NCI-H226 (cell line): Measurements from ENCODE around the gene GATA5.

Experiments used
- DNase-seq: peaks from one replicate; pipeline ENCODE4 v3.0.0-alpha.2; 2015

GATA5 gene

GRCh38 chr20:62470459-62470858, 5.3 kb downstream of the GATA5 start:
- DNase-seq = no peak

DNA sequence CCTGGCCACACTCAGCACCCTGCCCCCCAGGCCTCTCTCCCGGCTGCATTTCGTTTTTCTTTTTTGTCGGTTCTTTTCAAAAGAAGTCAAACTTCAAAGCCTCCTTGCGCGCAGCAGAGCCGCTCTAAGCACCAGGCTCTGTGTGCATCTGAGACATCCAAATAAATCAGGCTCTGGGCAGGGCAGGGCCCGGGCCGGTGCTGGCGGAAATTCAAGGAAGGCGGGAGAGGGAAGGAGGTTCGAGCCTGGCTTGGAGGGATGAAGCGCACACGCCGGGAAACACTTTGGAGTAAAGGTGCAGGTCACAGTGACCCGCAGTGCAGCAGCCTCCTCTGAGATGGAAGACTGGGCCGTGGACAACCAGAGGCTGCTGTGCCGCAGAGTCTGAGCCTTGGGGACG, 5.8 kb downstream of the GATA5 start:
- DNase-seq = no peak

- DNase-seq = no peak
Measured at GRCh38 chr20:62469352-62469751, 6.4 kb downstream of the GATA5 start.

DNA sequence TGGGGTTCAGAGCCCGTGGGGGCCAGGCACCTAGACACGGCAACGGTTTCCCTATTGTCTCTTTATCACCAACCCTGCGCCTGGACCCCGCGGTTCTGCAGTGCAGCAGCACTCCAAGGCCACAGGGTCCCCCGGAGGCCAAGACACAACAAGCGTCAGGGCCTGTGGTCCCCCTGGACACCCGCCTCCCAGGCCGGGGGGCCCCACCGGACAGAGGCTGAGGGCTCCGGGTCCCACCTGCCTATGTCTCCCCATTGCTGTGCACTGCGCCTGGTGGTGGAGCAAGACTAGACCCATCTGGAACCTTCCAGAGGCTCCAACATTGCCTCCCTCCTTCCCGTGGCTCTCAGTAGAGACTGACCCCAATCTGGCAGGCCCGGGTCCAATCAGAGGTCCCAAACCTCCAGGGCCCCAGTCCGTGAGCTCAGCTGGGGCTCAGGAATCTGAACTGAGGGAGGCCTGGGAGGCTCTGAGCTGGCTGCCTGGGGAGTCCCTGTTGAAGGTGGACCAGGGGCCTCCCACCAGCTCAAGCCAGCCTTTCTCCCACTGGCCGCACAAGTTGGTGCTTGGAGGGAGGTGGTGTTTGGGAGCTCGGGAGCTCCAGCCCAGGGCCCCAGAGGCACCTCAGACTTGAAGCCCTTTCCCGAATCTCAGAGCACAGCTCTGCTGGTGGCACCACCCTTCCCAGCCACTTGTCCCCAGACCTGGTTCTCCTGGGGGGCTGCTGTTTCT, 8.8 kb downstream of the GATA5 start:
- DNase-seq = no peak

DNA sequence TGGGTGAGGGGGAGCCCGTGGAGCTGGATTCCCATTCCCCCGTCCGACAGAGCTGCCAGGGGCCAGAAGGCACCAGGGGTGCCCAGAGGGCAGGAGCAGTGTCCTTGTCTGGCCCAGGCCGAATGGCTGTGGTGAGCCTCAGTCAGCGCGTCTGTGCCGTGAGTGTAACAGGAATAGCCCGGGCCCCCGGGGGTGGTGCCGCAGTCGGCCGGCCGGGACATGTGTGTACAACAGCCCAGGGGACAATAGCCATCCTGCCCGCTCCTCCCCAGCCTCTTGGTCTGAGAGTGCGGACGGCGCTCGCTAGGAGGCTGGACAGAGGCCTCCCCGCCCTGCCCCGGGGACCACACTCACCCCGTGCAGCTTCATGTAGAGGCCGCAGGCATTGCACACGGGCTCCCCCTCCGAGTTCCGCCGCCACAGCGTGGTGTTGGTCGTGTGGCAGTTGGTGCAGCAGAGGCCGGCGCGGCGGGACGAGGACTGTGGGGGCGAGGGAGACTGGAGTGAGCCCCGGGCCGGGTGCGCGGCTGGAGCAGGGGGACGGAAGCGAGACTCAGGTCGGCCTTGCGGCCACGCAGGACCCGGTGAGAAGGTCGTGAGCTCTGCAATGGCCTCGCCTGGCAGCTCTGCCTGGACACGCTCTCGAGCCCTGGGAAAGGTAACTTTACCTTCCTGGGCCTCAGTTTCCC, 9.6 kb downstream of the GATA5 start:
- DNase-seq = no peak

GRCh38 chr20:62464990-62465389, 10.8 kb downstream of the GATA5 start:
- no peak for DNase-seq

- DNase-seq = no peak
Measured at GRCh38 chr20:62464425-62464770, 11.4 kb downstream of the GATA5 start.

GRCh38 chr20:62463651-62464424, 12.0 kb downstream of the GATA5 start:
- no peak for DNase-seq

DNA sequence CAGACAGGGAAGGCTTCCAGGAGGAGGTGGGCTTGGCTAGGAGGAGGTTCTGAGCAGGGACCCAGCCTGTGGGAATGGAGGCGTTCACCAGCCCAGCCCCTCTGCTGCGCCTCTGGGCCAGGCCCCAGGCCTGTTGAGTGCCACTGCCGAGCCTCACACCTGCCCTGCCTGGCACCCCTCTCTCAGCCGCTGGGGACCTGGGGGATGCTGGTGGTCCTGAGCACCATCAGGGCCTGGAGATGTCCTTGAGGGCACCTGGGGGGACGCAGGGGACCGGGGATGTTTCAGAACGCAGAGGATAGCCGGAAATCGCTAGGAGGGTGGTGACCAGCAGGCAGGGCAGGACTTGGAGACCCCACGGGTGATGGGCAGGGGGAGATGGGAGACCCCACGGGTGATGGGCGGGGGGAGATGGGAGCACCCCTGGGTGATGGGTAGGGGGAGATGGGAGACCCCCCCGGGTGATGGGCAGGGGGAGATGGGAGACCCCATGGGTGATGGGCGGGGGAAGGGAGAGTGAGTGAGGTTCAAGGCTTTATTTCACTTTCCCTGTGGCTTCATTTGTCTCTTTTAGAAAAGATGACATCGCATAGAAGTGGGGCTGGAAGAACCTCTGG, 12.7 kb downstream of the GATA5 start:
- no peak for DNase-seq

DNA sequence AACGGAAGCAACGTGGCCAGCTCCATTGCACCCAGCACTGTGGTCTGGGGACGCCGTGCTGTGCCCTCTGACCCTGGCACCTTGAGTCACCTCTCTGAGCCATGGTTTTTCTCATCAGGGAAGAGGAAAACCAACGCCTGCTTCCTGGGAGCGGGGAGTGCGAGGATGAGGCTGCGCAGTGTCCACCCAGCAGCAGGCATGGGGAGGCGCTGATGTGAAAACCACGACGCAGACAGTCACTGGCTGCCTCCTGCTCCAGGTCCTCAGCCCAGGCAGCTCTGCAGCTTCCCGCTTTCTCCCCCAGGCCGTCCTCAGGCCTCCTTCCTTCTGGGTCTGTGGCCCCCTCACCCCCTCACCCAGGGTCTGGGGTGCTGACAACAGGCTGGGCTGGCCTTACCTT, 14.0 kb downstream of the GATA5 start:
- no peak for DNase-seq

DNA sequence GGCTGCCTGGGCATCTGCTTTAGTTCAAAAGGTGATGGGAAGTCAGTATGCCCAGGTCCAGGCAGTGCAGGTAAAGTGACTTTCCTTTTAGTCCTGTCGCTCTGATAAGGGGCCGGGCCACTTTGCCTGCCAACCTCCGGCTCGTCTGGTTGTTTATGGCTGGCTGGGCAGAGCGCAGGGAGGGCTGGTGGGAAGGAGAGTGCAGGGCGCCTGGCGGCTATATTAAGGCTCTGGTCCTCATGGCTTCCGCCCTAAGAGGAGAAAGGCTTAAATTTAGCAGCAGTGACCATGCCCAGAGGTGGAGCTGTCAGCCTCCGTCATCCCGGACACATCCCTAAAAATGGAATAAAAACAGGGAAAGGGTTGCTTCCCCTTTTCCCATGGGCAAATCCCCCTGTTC, 14.6 kb downstream of the GATA5 start:
- no peak for DNase-seq

DNA sequence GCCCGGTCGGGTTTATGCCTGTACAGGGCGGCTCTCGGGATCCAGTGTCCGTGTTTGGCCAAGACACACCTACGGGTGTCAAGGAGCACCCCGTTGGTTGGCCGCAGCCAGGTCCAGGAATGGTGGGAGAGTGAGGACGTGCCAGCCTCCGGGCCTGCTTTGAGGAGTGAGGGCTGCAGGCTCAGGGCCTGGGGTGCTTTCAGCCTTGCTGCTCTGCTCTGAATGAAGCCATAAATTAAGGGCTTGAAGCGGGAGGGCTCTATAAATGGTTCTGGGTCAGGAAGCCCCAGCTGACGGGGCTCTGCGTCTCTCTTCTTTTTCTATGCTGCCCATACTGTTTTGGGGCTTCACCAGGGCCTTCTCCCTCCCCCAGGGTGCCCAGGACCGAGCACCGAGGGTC, 15.1 kb downstream of the GATA5 start:
- DNase-seq = no peak

- DNase-seq = no peak
Measured at GRCh38 chr20:62459488-62459887, 16.3 kb downstream of the GATA5 start.

DNA sequence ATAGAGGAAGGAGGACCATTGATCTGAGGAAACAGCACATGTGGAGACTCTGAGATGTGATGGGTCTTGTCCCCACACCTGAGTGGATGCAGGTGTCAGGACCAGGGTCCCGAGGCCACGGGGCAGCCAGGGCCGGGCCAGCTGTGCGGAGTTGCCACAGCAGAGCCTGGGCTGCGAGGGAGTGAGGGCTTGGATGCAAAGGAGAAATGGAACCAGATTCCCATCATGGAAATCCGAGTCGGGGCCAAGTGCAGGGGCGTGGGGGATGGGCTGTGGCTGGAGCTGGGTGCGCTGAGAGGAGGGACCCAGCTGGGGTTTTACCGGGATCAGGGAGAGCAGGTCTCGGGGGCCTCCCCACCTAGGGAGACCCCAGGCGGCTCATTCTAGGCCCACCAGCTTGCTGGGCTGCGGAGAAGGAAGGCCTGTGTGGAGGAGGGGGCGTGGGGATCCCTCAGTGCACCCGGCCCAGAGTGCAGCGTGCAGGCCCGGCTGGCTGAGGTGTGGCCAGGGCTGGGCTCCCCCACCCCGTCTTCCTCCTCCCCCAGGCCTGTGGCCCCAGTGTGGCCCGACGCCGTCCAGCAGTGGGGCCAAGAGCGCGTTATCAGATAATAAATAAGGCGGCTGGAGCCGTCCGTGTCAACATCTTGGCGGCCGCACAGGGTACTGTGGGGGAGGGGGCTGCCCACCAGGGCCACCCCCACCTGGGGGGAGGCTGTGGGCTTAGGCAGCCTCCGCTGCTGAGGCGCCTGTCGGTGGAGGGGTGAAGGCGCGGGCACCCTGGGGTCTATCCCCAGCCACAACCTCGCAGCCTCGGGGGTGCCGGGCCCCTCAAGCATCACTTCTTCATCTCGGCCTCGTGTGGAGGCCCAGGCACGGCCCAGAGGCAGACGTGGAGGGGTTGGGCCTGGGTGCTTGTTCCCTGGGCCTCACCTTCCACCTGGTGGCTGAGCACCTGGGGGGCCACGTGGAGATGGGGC, 17.2 kb downstream of the GATA5 start:
- no peak for DNase-seq

- no peak for DNase-seq
Measured at GRCh38 chr20:62457831-62458230, 18.0 kb downstream of the GATA5 start.

- no peak for DNase-seq
Measured at GRCh38 chr20:62457098-62457497, 18.7 kb downstream of the GATA5 start.

DNA sequence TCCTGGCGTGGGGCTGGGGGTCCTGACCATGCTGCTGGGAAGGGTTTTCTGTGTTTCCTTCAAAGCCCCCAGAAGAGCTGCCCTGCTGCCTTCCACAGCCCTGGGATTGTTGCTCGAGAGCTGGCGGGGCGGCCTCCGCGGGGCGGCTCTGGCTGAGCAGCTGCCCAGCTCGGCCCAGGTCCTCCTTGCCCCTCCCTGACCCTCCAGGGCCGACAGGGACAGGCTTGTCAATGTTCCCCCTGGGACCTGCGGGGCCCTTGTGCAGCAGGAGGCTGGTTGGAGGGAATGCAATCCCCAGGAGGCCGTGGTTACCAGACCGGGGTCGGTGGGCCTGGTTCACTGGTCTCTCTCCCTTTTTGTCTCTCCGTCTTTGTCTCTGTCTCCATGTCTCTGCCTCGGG, 19.9 kb downstream of the GATA5 start:
- DNase-seq = no peak

- DNase-seq = no peak
Measured at GRCh38 chr20:62454904-62455636, 20.7 kb downstream of the GATA5 start.

GRCh38 chr20:62453186-62453808, 22.5 kb downstream of the GATA5 start:
- no peak for DNase-seq

DNA sequence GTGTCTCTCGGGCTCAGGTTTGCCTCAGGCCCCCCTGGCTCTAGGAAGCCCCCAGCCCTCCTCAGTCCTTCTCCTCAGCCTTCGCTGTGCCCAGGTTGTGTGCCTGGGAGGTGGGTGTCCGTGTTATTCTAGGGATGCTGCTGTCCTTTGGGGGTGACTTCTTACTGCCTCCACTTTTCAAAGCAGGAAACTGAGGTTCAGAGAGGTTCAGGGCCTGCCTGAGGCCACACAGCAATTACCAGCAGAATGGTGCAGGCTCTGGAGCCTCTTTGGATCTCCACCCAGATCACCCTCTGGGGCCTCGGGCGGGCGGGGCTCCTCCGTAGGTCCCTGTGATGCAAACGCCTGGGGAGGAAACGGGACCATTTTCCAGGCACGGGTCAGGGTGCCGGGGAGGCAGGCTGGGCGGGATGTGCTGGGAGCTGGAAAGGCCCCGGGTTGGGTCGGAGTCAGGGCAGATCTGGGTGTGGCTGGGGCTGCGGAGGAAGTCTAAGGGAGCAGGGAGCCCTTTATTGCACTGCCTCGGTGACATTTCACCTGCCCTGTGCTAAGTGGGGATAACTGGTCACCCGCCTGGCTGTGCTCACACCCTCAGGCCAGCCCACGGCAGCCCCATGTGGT, 23.2 kb downstream of the GATA5 start:
- no peak for DNase-seq

GRCh38 chr20:62451970-62452369, 23.8 kb downstream of the GATA5 start:
- no peak for DNase-seq
